HEK293T (cell line): Measurements from ENCODE around the gene PFKP.

Experiments used
- CTCF ChIA-PET: fragments of 350-600 bp; formaldehyde crosslinking; extraction: SDS; loops from one replicate; lab custom pipeline; 2021; ENCODE audit warnings: antibody characterized with exemption, inconsistent platforms; lab: Yijun Ruan, JAX
- POLR2A ChIA-PET: fragments of 350-600 bp; formaldehyde crosslinking; extraction: SDS; loops from one replicate; lab custom pipeline; 2020; ENCODE audit warnings: antibody characterized with exemption, inconsistent platforms; lab: Yijun Ruan, JAX
- DNase-seq: peaks from one replicate; pipeline ENCODE4 v3.0.0; 2012; ENCODE audit warnings: mixed read lengths; ENCODE audit errors: extremely low spot score
- ARNT ChIP-seq: fragments of 450-650 bp; IDR thresholded peaks from 2 replicates; pipeline ENCODE4 v1.6.1; 2017; ENCODE audit warnings: mild to moderate bottlenecking
- BHLHE40 ChIP-seq: fragments of 450-650 bp; IDR thresholded peaks from 2 replicates; pipeline ENCODE4 v1.6.1; 2016; ENCODE audit warnings: mild to moderate bottlenecking, moderate library complexity, borderline replicate concordance
- ELF4 ChIP-seq: fragments of 450-650 bp; IDR thresholded peaks from 2 replicates; pipeline ENCODE4 v1.6.1; 2017; ENCODE audit warnings: antibody characterized with exemption
- FOXA1 ChIP-seq: fragments of 450-650 bp; IDR thresholded peaks from 2 replicates; pipeline ENCODE4 v1.6.1; 2016; ENCODE audit warnings: mild to moderate bottlenecking
- FOXK2 ChIP-seq: fragments of 450-650 bp; IDR thresholded peaks from 2 replicates; pipeline ENCODE4 v1.6.1; 2016; ENCODE audit warnings: mild to moderate bottlenecking
- FOXM1 ChIP-seq: fragments of 450-650 bp; IDR thresholded peaks from 2 replicates; pipeline ENCODE4 v1.6.1; 2017; ENCODE audit warnings: mild to moderate bottlenecking, borderline replicate concordance
- HDGF ChIP-seq: fragments of 450-650 bp; IDR thresholded peaks from 2 replicates; pipeline ENCODE4 v1.6.1; 2017; ENCODE audit warnings: antibody characterized with exemption, borderline replicate concordance
- L3MBTL2 ChIP-seq: fragments of 450-650 bp; conservative IDR thresholded peaks from 2 replicates; pipeline ENCODE4 v1.6.1; 2016; ENCODE audit warnings: mild to moderate bottlenecking
- LEF1 ChIP-seq: fragments of 450-650 bp; IDR thresholded peaks from 2 replicates; pipeline ENCODE4 v1.6.1; 2017; ENCODE audit warnings: mild to moderate bottlenecking, borderline replicate concordance
- NFRKB ChIP-seq: fragments of 450-650 bp; IDR thresholded peaks from 2 replicates; pipeline ENCODE4 v1.6.1; 2016; ENCODE audit warnings: mild to moderate bottlenecking, moderate library complexity
- PKNOX1 ChIP-seq: fragments of 450-650 bp; IDR thresholded peaks from 2 replicates; pipeline ENCODE4 v1.6.1; 2016
- SP1 ChIP-seq: fragments of 450-650 bp; IDR thresholded peaks from 2 replicates; pipeline ENCODE4 v1.6.1; 2017
- SUZ12 ChIP-seq: fragments of 450-650 bp; IDR thresholded peaks from 2 replicates; pipeline ENCODE4 v1.6.1; 2016; ENCODE audit warnings: mild to moderate bottlenecking
- TARDBP ChIP-seq: fragments of 450-650 bp; IDR thresholded peaks from 2 replicates; pipeline ENCODE4 v1.6.1; 2016
- ZNF384 ChIP-seq: fragments of 450-650 bp; IDR thresholded peaks from 2 replicates; pipeline ENCODE4 v1.6.1; 2016

The PFKP gene

DNA sequence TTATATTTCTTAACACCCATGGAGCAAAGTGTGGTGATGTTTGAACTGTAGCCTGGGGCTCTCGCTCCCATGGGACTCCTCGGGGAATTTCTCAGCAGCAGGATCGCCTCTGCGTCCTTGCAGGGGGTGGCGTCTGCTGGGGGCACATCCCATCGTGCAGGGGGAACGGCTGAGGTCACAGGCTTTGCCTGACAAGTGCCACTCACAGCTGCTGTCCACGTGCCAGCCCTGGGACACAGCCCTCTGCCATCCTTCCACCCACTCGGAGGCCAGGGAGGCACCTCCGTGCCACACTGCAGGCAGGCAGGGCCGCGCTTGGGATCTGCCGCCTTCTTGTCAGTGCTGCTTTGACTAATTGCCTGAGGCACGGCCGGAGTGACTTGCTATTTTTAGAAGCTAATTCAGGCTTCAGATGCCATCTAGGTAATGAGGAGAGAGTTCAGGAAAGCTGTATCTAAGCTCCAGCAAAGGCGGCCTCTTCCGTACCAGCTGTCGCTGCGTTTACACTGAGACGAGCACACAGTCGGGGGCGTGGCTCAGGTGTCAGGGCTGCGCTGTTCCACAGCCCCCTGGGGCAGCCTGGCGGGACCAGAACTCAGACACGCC is 59.5 kb downstream of the PFKP start:
- CTCF ChIA-PET: no interaction called here
- DNase-seq: peak; percentile 33
- POLR2A ChIA-PET: no interaction called here
- TF ChIP-seq HDGF (no peak), PKNOX1 (peak; percentile 74), NFRKB (no peak), FOXM1 (no peak), FOXK2 (no peak), TARDBP (no peak)

GRCh38 chr10:3127921-3128320 is 60.6 kb downstream of the PFKP start:
- POLR2A ChIA-PET: no interaction called here
- CTCF ChIA-PET: no interaction called here
- no peak for TF ChIP-seq BHLHE40
- no peak for TF ChIP-seq SUZ12
- no peak for TF ChIP-seq NFRKB
- no peak for TF ChIP-seq SP1
- TF ChIP-seq ARNT: no peak
- no peak for TF ChIP-seq HDGF
- no peak for TF ChIP-seq FOXA1
- TF ChIP-seq FOXK2: no peak
- no peak for TF ChIP-seq PKNOX1
- TF ChIP-seq LEF1: no peak
- TF ChIP-seq ZNF384: no peak
- TF ChIP-seq ELF4: no peak
- no peak for TF ChIP-seq L3MBTL2
- TF ChIP-seq FOXM1: no peak
- DNase-seq: no peak

DNA sequence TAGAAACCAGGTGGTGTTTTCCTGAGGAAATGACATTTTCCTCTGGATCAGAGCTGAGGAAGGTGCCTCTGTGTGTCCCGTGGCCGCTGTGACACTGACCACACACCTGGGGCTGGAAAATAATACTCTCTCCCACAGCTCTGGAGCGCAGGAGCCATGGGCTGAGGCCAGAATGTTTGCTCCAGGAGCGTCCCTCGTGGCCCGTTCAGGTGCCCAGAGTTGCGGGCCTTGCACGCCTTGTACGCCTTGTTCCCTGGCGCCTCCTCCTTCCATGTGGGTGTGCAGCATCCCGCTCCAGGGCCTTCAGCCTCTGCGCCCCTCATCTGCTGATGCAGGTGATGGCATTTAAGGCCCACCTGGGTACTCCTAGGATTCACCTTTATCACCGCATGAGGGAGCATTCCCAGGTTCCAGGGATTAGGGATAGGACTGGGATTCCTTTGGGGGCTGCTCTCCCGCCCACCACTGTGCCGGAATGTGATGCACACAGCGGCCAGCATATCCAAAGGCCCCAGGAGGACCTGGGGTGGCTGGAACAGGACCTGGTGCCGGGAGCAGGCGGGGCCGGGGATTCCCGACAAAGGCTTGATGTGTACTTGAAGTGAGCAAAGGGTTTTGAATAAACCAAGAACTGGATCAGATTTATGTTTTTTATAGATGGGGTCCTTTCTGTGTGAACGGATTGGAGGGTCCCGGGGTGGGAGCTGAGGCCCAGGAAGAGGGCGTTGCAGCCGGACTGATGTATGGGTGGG is 61.2 kb downstream of the PFKP start:
- TF ChIP-seq L3MBTL2: no peak
- no peak for TF ChIP-seq BHLHE40
- TF ChIP-seq FOXK2: no peak
- TF ChIP-seq SP1: no peak
- no peak for TF ChIP-seq FOXM1
- no peak for TF ChIP-seq HDGF
- TF ChIP-seq TARDBP: no peak
- TF ChIP-seq NFRKB: no peak
- TF ChIP-seq ARNT: no peak
- TF ChIP-seq LEF1: no peak
- TF ChIP-seq ZNF384: no peak
- no peak for TF ChIP-seq SUZ12
- TF ChIP-seq PKNOX1: no peak
- TF ChIP-seq ELF4: no peak
- no peak for DNase-seq
- CTCF ChIA-PET: no interaction called here
- POLR2A ChIA-PET: no interaction called here

DNA sequence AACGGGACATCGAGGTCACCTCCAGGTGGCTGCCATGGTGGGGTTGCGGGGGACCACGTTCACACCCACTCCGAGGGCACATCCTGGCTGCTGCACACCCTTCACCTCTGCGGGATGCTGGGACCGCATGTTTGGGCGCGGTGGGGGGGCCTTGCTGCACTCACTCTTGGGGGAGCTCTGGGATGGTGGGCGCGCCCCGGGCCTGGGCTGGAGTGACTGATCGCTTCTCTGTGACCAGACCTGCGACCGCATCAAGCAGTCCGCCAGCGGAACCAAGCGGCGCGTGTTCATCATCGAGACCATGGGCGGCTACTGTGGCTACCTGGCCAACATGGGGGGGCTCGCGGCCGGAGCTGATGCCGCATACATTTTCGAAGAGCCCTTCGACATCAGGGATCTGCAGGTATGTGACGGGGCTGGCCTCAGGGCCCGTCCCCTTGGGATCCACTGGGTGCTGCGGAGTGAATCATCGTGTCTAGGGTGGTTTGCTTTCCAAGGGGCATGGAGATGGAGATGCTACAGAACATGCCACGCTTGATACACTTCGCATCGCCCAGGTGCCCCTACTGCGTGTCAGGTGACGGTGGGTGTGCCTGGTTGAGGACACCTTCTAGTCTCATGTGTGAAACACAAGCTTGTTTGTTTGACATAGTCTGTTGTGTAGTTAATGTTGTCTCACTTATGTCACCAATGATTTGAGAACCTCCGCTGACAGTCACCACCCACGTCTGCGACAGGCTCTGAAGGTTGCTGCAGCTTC is 62.4 kb downstream of the PFKP start:
- POLR2A ChIA-PET: no interaction called here
- TF ChIP-seq FOXA1: no peak
- TF ChIP-seq ELF4: no peak
- no peak for TF ChIP-seq ARNT
- TF ChIP-seq NFRKB: no peak
- no peak for TF ChIP-seq SUZ12
- no peak for DNase-seq
- CTCF ChIA-PET: no interaction called here

GRCh38 chr10:3131098-3131497 is 63.8 kb downstream of the PFKP start:
- TF ChIP-seq PKNOX1 (no peak), ARNT (no peak), NFRKB (no peak), SUZ12 (no peak)
- ChIA-PET POLR2A (no interaction called here), CTCF (no interaction called here)
- no peak for DNase-seq
